Mucosa of descending colon (tissue), 3 donors: ENCODE data around the gene KCNC2. TPM values are rescaled to one million over a fixed set of nuclear protein-coding genes. Genes with fewer than 3 reads are reported as not detected.

Experiments
- ATAC-seq: fragments of 200-7000 bp; cut with Tn5 transposase; one replicate; pipeline ENCODE4 v1.9.1; 2020; ENCODE audit warnings: mild to moderate bottlenecking, moderate library complexity
- DNase-seq, 3 donors: peaks; one replicate each; pipeline ENCODE4 v3.0.0-alpha.2; 2020
- H3K36me3 ChIP-seq: fragments of 200-600 bp; one replicate; pipeline ENCODE4 v1.8.0; 2021; ENCODE audit warnings: low read depth, mild to moderate bottlenecking
- H3K4me1 ChIP-seq: fragments of 200-600 bp; one replicate; pipeline ENCODE4 v1.8.0; 2021; ENCODE audit warnings: low read depth, mild to moderate bottlenecking
- H3K4me3 ChIP-seq: fragments of 200-600 bp; one replicate; pipeline ENCODE4 v1.8.0; 2021; ENCODE audit warnings: mild to moderate bottlenecking
- H3K9me3 ChIP-seq: fragments of 200-600 bp; one replicate; pipeline ENCODE4 v1.8.0; 2021; ENCODE audit warnings: mild to moderate bottlenecking
- CTCF ChIP-seq: fragments of 200-600 bp; IDR thresholded peaks from one replicate; pipeline ENCODE4 v1.8.0; 2022; ENCODE audit warnings: antibody characterized with exemption, mild to moderate bottlenecking
- intact Hi-C, 2 donors: fragments of 100-400 bp; cut with DNase I in 1 of 2; cut with micrococcal nuclease in 1 of 2; formaldehyde crosslinking; loops; one replicate each; pipeline versions ENCODE4 v1.11.0 to v1.11.1; 2022; cut with DNase I, micrococcal nuclease
- long read RNA-seq, 2 donors: library from polyadenylated mRNA; unstranded; transcript quantifications; one replicate each; pipeline ENCODE4 v2.0.0, GENCODE V29; 2019 to 2021
- total RNA-seq, 3 donors: library from RNA; stranded (reverse); fragmentation: NEBNext Ultra II Directional in 2 of 3; extraction: Animal tissue kit (Norgen Biotek cat#: 25700) in 2 of 3; gene quantifications; one replicate each; pipeline versions ENCODE4 v1.2.1 to v1.2.4, GENCODE V29; 2021 to 2023
- donor health status: DM: no; HTN: no; CAD: no; lungs with moderate emphysema.
- donor health status: DM: no; HTN: no; CAD: no.
- donor health status: DM: no; HTN: yes; CAD: no.

KCNC2 gene
- total RNA-seq, result under 1 TPM in 1 of 3 donors, not detected in 2; 0.44 TPM
- long read RNA-seq, donor 1, full-length matches to known transcripts, result 1 of 1 reads
- long read RNA-seq, donor 1, partial matches to known transcripts, result 0 of 1 reads
- long read RNA-seq, donor 1, other reads (novel, unspliced or antisense), result 0 of 1 reads
- long read RNA-seq, donor 2, result 0 reads

- DNase-seq, result no peak
- ATAC-seq, result no peak
- no peak within 1 kb of the TSS for H3K4me3 ChIP-seq
- TF ChIP-seq CTCF, result no peak
- intact Hi-C loops, result no loop called here
- no peaks in the 10 kb centered on the region for H3K9me3 ChIP-seq
- H3K36me3 ChIP-seq, result no peaks in the 10 kb centered on the region
- no peaks in the 10 kb centered on the region for H3K4me1 ChIP-seq
These were observed at the start of gene KCNC2 for GRCh38 chr12:75209812-75210138. Gene KCNC2 (minus strand): TSS chr12:75209839.

- Histone ChIP-seq H3K36me3 (no peaks in the 10 kb centered on the region), H3K4me3 (no peak overlapping the region), H3K4me1 (no peaks in the 10 kb centered on the region), H3K9me3 (no peaks in the 10 kb centered on the region)
- ATAC-seq (no peak), DNase-seq (no peak)
- TF ChIP-seq CTCF, result no peak
- intact Hi-C loops, result no loop called here
These were observed 49.5 kb upstream of the KCNC2 start for GRCh38 chr12:75259143-75259542.

GRCh38 chr12:75257510-75257909 is 47.9 kb upstream of the KCNC2 start:
- ATAC-seq (no peak), DNase-seq (no peak)
- Histone ChIP-seq H3K4me3 (no peak overlapping the region), H3K36me3 (no peaks in the 10 kb centered on the region), H3K9me3 (no peaks in the 10 kb centered on the region), H3K4me1 (no peaks in the 10 kb centered on the region)
- TF ChIP-seq CTCF, result no peak
- intact Hi-C loops, result no loop called here

- ATAC-seq, result no peak
These were observed 35.5 kb upstream of the KCNC2 start for GRCh38 chr12:75245108-75245507.

GRCh38 chr12:75239987-75240386 is 30.3 kb upstream of the KCNC2 start:
- DNase-seq, result no peak
- no peak for TF ChIP-seq CTCF
- intact Hi-C loops, result no loop called here
- Histone ChIP-seq H3K9me3 (no peaks in the 10 kb centered on the region), H3K4me1 (no peaks in the 10 kb centered on the region), H3K4me3 (no peak overlapping the region), H3K36me3 (no peaks in the 10 kb centered on the region)
- no peak for ATAC-seq

More at GRCh38 chr12:75245108-75245507, 35.5 kb upstream of the KCNC2 start:
- intact Hi-C loops, result no loop called here
- H3K36me3 ChIP-seq, result no peaks in the 10 kb centered on the region
- H3K4me1 ChIP-seq, result no peaks in the 10 kb centered on the region
- TF ChIP-seq CTCF, result no peak
- DNase-seq, result no peak
- H3K9me3 ChIP-seq, result no peaks in the 10 kb centered on the region
- no peak overlapping the region for H3K4me3 ChIP-seq

GRCh38 chr12:75236206-75236605 is 26.6 kb upstream of the KCNC2 start:
- H3K9me3 ChIP-seq, result no peaks in the 10 kb centered on the region
- ATAC-seq (no peak), DNase-seq (no peak)
- H3K36me3 ChIP-seq, result no peaks in the 10 kb centered on the region
- H3K4me1 ChIP-seq, result no peaks in the 10 kb centered on the region
- no peak for TF ChIP-seq CTCF
- H3K4me3 ChIP-seq, result no peak overlapping the region
- intact Hi-C loops, result no loop called here
